Measurements from ENCODE around the gene ACP7.

The ACP7 gene

GRCh38 chr19:39099341-39099740, 15.2 kb downstream of the ACP7 start:
- no peak overlapping the region for H3K27ac ChIP-seq (ENCODE audit: low read depth, low read length)
- no peaks in the 10 kb centered on the region for H4K20me1 ChIP-seq (ENCODE audit: control insufficient read depth, insufficient read depth, low read depth, low read length)
- no peaks in the 10 kb centered on the region for H3F3A ChIP-seq (ENCODE audit: control insufficient read depth, insufficient read depth)
- H3K36me3 ChIP-seq (ENCODE audit: control insufficient read depth, low read length): no peaks in the 10 kb centered on the region
- TF ChIP-seq, protein P1, sequence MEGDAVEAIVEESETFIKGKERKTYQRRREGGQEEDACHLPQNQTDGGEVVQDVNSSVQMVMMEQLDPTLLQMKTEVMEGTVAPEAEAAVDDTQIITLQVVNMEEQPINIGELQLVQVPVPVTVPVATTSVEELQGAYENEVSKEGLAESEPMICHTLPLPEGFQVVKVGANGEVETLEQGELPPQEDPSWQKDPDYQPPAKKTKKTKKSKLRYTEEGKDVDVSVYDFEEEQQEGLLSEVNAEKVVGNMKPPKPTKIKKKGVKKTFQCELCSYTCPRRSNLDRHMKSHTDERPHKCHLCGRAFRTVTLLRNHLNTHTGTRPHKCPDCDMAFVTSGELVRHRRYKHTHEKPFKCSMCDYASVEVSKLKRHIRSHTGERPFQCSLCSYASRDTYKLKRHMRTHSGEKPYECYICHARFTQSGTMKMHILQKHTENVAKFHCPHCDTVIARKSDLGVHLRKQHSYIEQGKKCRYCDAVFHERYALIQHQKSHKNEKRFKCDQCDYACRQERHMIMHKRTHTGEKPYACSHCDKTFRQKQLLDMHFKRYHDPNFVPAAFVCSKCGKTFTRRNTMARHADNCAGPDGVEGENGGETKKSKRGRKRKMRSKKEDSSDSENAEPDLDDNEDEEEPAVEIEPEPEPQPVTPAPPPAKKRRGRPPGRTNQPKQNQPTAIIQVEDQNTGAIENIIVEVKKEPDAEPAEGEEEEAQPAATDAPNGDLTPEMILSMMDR (IDR thresholded peaks at IDR 0.05; ENCODE audit: low read depth, low read length, poor library complexity, severe bottlenecking): no peak
- TF ChIP-seq EZH2phosphoT487 (IDR thresholded peaks at IDR 0.05; ENCODE audit: borderline replicate concordance, low read length): no peak
- peaks cover 4% of the 10 kb centered on the region; the same call in 1 of the 2 replicates for H3K27me3 ChIP-seq (ENCODE audit: control insufficient read depth, low read length)
- no peak overlapping the region for H3K4me2 ChIP-seq (ENCODE audit: low read length)
- H3K4me3 ChIP-seq (ENCODE audit: low read length): no peak overlapping the region
- no peaks in the 10 kb centered on the region for H3K9me2 ChIP-seq (replicated peaks; ENCODE audit: control insufficient read depth, low read length)
- no peaks in the 10 kb centered on the region for H3K79me2 ChIP-seq (ENCODE audit: control insufficient read depth, low read length)
- no peaks in the 10 kb centered on the region for H3K4me1 ChIP-seq (ENCODE audit: control insufficient read depth, low read length)
- H3K9me3 ChIP-seq (ENCODE audit: control insufficient read depth, insufficient read depth, low read length): no peaks in the 10 kb centered on the region

DNA sequence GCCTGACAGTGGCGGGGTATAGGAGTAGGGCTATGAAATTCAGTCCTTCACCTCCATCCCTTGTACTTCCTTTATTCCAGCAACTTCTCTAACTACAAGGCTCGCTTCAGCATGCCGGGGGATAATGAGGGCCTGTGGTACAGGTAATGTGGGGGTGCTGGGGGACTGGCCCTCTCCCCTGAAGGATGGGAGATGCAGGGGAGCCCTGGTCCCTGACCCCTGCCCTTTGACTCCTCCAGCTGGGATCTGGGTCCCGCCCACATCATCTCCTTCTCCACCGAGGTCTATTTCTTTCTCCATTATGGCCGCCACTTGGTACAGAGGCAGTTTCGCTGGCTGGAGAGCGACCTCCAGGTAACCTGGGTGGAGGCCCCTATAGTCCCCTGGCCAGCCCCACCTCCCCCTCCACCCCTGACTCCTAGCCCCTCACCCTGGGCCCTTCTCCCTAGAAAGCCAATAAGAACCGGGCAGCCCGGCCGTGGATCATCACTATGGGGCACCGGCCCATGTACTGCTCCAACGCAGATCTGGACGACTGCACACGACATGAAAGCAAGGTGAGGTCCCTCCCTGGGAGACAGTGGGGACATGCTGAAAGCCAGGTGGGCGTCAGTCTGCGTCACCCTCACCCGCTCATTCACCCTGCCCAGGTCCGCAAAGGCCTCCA, 16.5 kb downstream of the ACP7 start:
- no peaks in the 10 kb centered on the region for H3K9me3 ChIP-seq (ENCODE audit: control insufficient read depth, insufficient read depth, low read length)
- no peak for TF ChIP-seq EZH2phosphoT487 (IDR thresholded peaks at IDR 0.05; ENCODE audit: borderline replicate concordance, low read length)
- TF ChIP-seq, protein P1 (IDR thresholded peaks at IDR 0.05; ENCODE audit: low read depth, low read length, poor library complexity, severe bottlenecking): no peak
- no peaks in the 10 kb centered on the region for H3K36me3 ChIP-seq (ENCODE audit: control insufficient read depth, low read length)
- H3K27me3 ChIP-seq (ENCODE audit: control insufficient read depth, low read length): no peaks in the 10 kb centered on the region
- H3K27ac ChIP-seq (ENCODE audit: low read depth, low read length): no peak overlapping the region
- no peaks in the 10 kb centered on the region for H3K9me2 ChIP-seq (replicated peaks; ENCODE audit: control insufficient read depth, low read length)
- no peaks in the 10 kb centered on the region for H3K79me2 ChIP-seq (ENCODE audit: control insufficient read depth, low read length)
- no peak overlapping the region for H3K4me3 ChIP-seq (ENCODE audit: low read length)
- no peaks in the 10 kb centered on the region for H3K4me1 ChIP-seq (ENCODE audit: control insufficient read depth, low read length)
- no peaks in the 10 kb centered on the region for H3F3A ChIP-seq (ENCODE audit: control insufficient read depth, insufficient read depth)
- H3K4me2 ChIP-seq (ENCODE audit: low read length): no peak overlapping the region
- no peaks in the 10 kb centered on the region for H4K20me1 ChIP-seq (ENCODE audit: control insufficient read depth, insufficient read depth, low read depth, low read length)

GRCh38 chr19:39103151-39103550, 19.0 kb downstream of the ACP7 start:
- Histone ChIP-seq H3K9me2 (replicated peaks; ENCODE audit: control insufficient read depth, low read length) (no peaks in the 10 kb centered on the region), H3K4me2 (ENCODE audit: low read length) (no peak overlapping the region), H3K9me3 (ENCODE audit: control insufficient read depth, insufficient read depth, low read length) (no peaks in the 10 kb centered on the region), H3K27me3 (ENCODE audit: control insufficient read depth, low read length) (no peaks in the 10 kb centered on the region), H3K36me3 (ENCODE audit: control insufficient read depth, low read length) (no peaks in the 10 kb centered on the region), H3K27ac (ENCODE audit: low read depth, low read length) (no peak overlapping the region), H3K4me3 (ENCODE audit: low read length) (no peak overlapping the region), H4K20me1 (ENCODE audit: control insufficient read depth, insufficient read depth, low read depth, low read length) (no peaks in the 10 kb centered on the region), H3F3A (ENCODE audit: control insufficient read depth, insufficient read depth) (no peaks in the 10 kb centered on the region), H3K4me1 (ENCODE audit: control insufficient read depth, low read length) (no peaks in the 10 kb centered on the region), H3K79me2 (ENCODE audit: control insufficient read depth, low read length) (no peaks in the 10 kb centered on the region)
- TF ChIP-seq, protein P1 (IDR thresholded peaks at IDR 0.05; ENCODE audit: low read depth, low read length, poor library complexity, severe bottlenecking): no peak
- no peak for TF ChIP-seq EZH2phosphoT487 (IDR thresholded peaks at IDR 0.05; ENCODE audit: borderline replicate concordance, low read length)
